Urothelium cell line (cell line): ENCODE data around the gene ZP3.
"Not testable (repeated sequence)": the region's sequence is repeated elsewhere in the genome, so short reads cannot be mapped to it uniquely, and the experiment has no call there.

Experiments
- DNase-seq: peaks from one replicate; pipeline ENCODE4 v3.0.0; 2011; ENCODE audit warnings: low spot score, mixed read lengths
- FAIRE-seq: peaks from 2 replicates; lab custom pipeline; 2011; peaks lifted over from hg19 to GRCh38; lab: Jason Lieb, UNC

ZP3 gene

DNA sequence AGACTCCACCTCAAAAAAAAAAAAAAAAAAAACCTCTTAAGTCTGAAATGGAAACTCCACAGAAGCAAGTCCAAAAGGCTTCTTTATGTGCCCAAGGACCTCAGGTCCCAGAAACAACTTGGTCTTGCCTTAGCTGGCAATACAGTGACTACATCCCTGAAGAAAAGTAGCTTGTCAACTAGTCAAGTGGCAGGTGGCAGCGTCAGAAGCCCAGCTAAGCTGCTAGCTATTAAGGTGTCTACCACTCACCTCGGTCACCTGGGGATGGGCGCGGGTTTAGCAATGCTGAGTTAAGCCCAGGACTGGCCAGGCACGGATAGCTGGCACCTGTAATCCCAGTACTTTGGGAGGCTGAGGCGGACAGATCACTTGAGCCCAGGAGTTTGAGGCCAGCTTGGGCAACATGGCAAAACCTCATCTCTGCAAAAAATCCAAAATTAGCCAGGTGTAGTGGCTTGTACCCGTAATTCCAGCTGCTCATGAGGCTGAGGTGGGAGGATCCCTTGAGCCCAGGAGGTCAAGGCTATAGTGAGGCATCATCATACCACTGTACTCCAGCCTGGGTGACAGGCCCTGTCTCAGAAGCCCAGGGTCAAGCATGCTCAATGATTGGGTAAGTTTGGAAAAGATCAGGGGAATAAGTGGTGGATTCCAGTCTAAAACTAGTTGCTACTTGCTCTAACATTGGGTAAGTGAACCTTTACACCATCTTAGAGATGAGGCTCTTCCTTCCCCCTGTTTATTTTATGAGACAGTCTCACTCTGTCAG, 14.6 kb downstream of the ZP3 start:
- FAIRE-seq, DNase-seq: not testable (repeated sequence)

DNA sequence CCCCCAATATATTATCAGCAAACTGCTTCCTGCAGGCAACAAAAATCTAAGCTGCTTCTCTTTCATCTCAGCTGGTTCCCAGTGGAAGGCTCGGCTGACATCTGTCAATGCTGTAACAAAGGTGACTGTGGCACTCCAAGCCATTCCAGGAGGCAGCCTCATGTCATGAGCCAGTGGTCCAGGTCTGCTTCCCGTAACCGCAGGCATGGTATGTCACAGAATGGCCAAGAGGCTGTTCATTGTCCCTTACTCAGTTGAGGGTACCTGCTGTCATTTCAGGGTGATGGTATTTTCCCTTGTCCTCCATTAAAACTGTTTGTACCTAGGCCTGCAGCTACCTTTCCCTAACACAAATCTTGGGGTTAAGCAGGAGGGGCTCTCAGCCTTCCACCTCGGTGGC, 15.7 kb downstream of the ZP3 start:
- not testable (repeated sequence) for DNase-seq, FAIRE-seq

DNA sequence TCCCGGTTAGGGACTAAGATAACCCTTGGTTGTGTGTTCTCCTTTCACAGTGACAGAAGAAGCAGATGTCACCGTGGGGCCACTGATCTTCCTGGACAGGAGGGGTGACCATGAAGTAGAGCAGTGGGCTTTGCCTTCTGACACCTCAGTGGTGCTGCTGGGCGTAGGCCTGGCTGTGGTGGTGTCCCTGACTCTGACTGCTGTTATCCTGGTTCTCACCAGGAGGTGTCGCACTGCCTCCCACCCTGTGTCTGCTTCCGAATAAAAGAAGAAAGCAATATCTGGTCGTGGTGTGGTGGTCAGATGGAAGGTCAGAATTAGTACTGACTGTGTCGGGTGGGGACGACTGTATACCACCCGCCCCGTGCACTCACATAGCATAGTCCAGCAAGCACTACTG, 17.0 kb downstream of the ZP3 start:
- FAIRE-seq, DNase-seq: not testable (repeated sequence)

DNA sequence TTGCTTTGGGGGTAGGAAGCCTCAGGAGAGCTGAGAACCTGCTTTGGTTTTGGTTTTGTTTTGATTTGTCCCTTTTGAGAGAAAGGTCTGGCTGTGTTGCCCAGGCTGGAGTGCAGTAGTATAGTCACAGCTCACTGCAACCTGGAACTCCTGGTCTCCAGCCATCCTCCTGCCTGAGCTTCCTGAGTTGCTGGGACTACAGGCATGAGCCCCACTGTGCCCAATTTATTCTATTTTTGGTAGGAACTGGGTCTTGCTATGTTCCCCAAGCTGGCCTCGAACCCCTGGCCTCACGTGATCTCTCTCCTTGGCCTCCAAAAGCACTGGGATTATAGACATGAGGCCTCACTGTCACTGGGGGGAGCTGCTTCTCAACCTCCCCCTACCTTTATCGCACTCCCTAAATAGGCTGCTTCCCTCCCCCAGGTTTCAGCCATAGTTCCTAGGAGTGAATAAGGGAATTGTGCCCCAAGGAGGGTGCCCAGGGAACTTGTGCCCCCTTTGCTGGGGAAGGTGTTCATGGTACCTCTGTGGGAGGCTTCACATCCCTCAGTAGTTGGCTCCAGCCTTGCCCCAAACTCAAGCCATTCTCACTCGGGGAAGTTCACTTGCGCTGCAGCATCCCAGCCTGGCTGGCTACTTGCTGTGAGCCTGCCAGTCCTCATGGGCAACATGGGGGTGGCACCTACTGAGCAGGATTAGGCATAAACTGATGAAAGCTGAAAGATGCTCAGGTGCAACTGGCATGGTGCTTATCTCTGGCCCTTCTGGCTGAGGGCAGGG, 18.1 kb downstream of the ZP3 start:
- not testable (repeated sequence) for DNase-seq, FAIRE-seq

DNA sequence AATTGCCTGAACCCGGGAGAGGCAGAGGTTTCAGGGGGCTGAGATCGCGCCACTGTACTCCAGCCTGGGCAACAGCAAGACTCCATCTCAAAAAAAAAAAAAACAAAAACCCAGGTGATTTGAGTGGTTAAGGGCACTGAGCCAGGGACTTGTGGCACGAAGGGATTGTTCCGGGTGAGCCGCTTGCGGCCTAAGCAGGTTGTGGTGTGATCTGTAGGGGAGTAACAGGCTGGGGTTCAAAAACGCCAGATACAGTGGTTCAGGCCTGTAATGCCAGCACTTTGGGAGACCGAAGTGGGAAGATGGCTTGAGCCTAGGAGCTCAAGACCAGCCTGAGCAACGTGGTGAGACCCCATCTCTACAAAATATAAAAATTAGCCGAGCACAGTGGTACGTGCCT, 19.1 kb downstream of the ZP3 start:
- FAIRE-seq, DNase-seq: not testable (repeated sequence)

GRCh38 chr7:76445577-76446008, 20.8 kb downstream of the ZP3 start:
- not testable (repeated sequence) for DNase-seq, FAIRE-seq

DNA sequence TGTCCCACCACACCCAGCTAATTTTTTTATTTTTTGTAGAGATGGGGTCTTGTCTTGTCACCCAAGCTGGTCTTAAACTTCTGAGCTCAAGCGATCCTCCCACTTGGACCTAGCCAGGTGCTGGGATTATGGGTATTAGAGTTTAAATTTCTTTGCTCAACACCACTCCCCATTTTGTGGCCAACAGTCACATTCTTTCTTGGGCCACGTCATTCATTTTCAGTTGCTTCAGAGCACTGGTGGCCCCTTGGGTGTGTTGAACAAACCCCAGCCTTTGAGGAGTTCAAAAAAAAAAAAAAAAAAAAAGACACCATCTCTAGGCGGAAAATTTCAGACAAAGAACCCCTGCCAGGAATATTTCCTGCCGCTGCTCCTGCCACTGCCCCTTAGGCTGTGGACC, 32.3 kb downstream of the ZP3 start:
- FAIRE-seq, DNase-seq: not testable (repeated sequence)

DNA sequence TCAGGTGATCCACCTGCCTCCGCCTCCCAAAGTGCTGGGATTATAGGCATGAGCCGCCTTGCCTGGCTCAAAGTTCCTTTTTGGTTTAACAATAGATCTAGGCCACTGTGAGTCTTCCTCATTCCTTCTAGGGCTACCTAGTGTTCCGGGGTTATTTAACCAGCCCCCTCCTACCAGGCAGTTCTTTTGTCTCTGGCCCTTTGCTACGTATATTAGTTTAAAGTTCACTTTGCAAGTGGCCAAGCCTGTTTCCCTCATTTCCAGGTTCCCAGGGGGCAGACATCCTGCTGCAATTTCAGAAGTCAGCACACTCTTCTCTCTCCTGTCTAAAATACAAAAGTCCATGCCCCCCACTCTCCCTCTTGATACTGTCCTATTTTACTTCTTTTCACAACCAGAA, 33.8 kb downstream of the ZP3 start:
- DNase-seq, FAIRE-seq: not testable (repeated sequence)

DNA sequence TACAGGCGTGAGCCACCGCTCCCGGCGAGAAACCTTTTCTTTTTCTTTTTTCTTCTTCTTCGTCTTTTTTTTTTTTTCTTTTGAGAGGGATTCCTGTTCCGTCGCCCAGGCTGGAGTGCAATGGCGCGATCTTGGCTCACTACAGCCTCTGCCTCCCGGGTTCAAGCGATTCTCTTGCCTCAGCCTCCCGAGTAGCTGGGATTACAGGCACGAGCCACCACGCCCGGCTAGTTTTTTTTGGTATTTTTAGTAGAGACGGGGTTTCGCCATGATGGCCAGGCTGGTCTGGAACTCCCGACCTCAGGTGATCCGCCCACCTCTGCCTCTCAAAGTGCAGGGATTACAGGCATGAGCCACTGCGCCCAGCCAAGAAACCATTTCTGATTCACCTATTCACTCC, 36.0 kb downstream of the ZP3 start:
- DNase-seq, FAIRE-seq: not testable (repeated sequence)

DNA sequence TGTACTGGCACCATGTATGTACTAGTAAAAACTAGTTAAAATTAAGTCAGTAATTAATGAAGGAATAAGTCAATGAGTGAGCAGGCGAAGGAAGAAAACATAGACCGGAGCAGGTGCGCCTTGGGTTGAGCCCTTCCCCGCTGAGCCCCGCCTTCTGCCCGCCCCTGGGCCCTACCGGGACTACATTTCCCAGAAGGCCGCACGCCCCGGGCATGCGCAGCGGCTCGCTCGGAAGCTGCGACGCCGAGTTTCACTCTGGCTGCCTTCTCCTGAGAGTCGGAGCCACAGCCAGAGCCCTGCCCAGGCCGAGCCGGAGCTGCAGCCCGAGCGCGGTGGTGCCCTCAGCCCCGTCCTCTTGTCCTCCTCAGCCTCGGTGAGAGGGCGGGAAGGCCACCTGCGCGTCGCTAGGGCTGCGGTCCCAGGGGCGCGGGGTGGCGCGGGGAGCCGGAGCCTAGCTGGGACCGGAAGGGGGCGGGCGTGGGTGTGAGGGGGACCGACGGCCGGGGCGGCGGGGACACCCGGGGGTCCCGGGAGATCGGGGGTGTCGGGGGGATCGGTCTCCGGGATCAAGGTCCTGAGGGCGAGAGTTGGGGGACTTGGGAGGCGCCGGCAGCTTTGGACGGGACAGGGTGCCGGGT, 36.8 kb downstream of the ZP3 start, which contains the start of gene DTX2:
DTX2 (plus strand) TSS at position 246 of the 638 bp plus-strand sequence. CDS start 18,801 bp downstream, outside the sequence.
- not testable (repeated sequence) for FAIRE-seq

DNA sequence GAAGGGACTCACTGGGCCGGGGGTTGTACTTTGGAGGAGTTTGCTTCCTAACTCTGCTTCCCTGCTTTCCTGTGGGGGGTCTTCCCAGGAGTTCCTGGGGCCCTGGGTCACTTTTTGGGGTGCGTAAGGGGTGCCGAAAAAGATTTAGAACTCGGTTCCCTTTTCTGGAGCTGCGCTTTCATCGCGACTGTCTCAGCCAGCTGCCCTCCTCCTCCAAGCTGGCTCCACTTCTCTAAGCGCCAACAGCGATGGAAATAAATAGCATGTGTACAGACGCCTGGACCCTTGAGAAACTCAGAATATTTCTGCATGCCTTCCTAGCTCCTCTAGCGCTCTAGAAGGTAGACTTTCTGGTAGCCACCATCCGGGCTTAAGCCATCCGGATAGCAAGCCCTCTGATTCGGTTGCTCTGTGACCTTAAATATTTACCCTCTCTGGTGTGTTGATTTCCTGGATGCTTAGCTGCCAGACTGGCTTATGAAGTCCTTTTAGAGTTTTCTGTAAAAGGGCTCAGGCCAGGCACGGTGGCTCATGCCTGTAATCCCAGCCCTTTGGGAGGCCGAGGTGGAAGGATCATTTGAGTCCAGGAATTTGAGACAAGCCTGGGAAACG, 37.6 kb downstream of the ZP3 start:
- DNase-seq, FAIRE-seq: not testable (repeated sequence)

More for the DNA sequence above, 36.8 kb downstream of the ZP3 start, which contains the start of gene DTX2:
- not testable (repeated sequence) for DNase-seq

GRCh38 chr7:76464959-76465358, 40.2 kb downstream of the ZP3 start:
- not testable (repeated sequence) for DNase-seq, FAIRE-seq

- FAIRE-seq, DNase-seq: not testable (repeated sequence)
Measured at GRCh38 chr7:76465950-76466349, 41.2 kb downstream of the ZP3 start.

DNA sequence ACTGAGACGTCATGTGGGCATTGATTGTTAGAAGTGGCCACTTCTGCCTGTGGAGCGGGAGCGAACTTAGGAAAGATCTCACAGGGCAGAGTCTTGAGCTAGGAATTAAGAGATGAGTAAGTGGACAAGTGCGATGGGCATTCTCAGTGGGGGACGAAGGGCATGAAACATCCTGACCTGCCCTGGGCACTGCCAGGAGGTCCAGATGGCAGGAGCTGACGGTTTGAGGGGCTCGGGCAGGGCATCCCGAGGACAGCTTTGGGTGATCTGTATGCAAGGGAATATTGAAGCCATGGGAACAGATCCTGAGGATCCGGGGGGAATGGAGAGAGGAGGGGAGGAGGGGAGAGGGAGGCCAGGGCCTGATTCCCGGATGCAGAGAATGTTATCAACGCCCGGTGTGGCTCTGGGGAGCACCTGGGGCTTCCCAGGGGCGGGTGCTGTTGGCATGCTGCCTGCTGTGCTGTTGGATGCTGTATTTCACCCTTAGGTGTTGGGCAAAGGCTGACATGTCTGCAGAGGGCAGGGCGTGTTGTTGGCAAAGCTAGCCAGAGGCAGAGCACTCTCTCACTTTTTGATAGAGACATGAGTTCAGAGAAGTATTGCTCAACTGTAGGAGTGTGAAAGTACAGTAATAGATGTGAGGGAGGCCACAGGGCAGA, 43.1 kb downstream of the ZP3 start:
- not testable (repeated sequence) for DNase-seq, FAIRE-seq

DNA sequence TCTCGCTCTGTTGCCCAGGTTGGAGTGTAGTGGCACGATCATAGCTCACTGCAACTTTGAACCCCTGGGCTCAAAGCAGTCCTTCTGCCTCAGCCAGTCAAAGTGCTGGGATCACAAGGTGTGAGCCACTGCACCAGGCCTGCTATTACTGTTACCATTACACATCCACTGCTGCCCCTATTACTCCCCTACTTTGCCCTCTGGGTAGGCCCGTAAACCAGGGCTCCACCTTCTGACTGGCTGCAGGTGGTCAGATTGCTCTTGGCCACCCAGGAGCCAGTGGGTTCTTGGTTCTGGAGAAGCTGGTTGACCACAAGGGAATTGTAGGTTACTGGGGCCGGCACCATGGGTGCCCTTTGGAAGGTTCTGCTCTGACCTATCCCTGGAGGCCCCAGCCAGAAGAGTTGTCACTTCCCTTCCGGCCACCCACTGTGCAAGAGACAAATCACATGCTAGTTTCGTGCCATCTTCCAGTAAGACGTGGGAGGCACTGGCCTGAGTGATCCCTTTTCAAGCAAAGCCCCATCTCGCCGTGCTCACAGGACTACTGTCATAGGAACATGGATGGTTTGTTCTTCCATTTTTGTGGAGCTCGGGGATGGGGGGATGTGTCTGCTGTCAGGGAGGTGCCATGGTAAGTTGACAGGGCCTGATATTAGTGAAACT, 46.9 kb downstream of the ZP3 start:
- not testable (repeated sequence) for FAIRE-seq, DNase-seq

DNA sequence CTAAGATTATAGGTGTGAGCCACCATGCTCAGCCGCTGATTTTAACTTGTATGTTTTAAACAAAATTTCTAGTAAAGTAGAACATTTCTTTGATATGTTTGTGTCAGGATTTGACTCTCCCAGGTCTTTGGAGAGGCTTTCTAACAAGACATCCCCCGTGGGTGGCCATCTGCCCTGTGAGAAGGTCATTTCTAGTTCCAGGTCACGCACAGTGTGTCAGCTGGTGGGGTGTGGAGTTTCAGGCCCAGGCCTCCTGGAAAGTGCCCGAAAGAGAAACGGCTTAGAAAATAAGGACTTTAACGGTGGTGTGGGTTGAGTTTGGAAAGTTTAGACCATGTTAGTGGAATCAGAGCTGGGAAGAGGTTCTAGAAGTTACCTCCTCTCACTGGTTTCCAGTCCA, 48.3 kb downstream of the ZP3 start:
- DNase-seq, FAIRE-seq: not testable (repeated sequence)

- not testable (repeated sequence) for DNase-seq, FAIRE-seq
Measured at GRCh38 chr7:76476280-76476679, 51.5 kb downstream of the ZP3 start.

DNA sequence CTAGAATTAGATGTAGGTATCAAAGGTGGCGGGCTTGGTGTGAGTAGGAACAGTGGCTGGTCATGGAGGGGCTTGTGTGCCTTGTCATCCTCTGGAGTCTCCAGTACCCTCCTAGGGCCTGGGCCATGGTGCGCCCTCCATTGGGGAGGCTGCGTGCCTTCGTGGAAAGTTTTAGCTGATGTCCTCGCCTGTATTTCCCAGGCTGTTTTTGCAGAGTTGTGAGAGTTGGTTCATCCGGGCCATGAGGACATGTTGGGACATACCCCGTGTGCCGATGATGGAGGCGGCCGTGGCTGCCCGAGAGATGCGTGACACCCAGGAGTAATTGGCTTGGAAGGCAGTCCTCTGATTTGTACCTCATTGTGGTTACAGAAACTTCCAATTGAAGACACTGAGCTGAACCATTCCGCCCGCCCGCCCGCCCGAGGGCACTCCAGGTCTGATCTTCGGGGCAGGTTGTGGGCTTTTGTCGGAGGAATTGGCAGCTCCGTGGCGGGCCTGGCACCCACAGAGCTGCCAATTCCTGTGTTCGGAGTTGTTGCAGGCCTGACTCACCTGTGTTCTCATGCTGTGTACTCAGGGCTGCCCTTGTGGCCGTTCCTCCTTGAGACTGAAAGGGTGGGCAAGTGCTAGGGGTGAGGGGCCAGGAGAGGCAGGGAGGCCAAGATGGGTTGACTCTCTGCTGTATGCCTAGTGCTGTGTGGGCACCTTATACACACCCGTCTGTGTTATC, 52.2 kb downstream of the ZP3 start:
- DNase-seq, FAIRE-seq: not testable (repeated sequence)

DNA sequence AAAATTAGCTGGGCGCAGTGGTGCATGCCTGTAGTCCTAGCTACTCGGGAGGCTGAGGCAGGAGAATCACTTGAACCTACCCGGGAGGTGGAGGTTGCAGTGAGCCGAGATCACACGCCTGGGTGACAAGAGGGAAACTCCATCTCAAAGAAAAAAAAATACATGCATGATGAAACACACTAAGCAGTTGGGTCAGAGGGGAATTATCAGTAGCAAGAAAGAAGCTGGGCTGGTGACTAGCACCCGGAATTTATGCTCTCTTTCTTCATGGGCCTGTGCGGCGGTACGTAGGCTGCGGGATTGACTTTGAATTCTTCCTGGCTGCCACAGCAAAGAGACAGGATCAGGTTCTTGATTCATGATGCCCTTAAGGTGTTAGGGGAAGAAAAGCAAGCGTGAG, 54.9 kb downstream of the ZP3 start:
- not testable (repeated sequence) for FAIRE-seq, DNase-seq
